Glutamatergic neuron (in vitro differentiated cells): ENCODE results near the gene KLK1. TPM values are rescaled to one million over a fixed set of nuclear protein-coding genes. Genes with fewer than 3 reads are reported as not detected.

ENCODE experiments used
- DNase-seq: peaks from one replicate; pipeline ENCODE4 v3.0.0; 2022
- H3K27ac Mint-ChIP-seq: one replicate; pipeline ENCODE4 v1.8.0; 2020; ENCODE audit warnings: mild to moderate bottlenecking, mixed read lengths, inconsistent platforms; ENCODE audit not compliant: unreplicated experiment
- H3K27me3 Mint-ChIP-seq: one replicate; pipeline ENCODE4 v1.8.0; 2020; ENCODE audit warnings: mild to moderate bottlenecking, moderate library complexity, mixed read lengths, inconsistent platforms; ENCODE audit not compliant: unreplicated experiment
- H3K36me3 Mint-ChIP-seq: one replicate; pipeline ENCODE4 v1.8.0; 2020; ENCODE audit warnings: mild to moderate bottlenecking, mixed read lengths, inconsistent platforms; ENCODE audit not compliant: unreplicated experiment
- H3K4me1 Mint-ChIP-seq: one replicate; pipeline ENCODE4 v1.8.0; 2020; ENCODE audit warnings: mild to moderate bottlenecking, low read depth, mixed read lengths, inconsistent platforms; ENCODE audit not compliant: unreplicated experiment
- H3K4me3 Mint-ChIP-seq: one replicate; pipeline ENCODE4 v1.8.0; 2020; ENCODE audit warnings: mild to moderate bottlenecking, mixed read lengths, inconsistent platforms; ENCODE audit not compliant: unreplicated experiment
- H3K9me3 Mint-ChIP-seq: one replicate; pipeline ENCODE4 v1.8.0; 2020; ENCODE audit warnings: mild to moderate bottlenecking, moderate library complexity, mixed read lengths, inconsistent platforms; ENCODE audit not compliant: unreplicated experiment
- CTCF ChIP-seq: fragments of 200-600 bp; sonication (generic); IDR thresholded peaks from one replicate; pipeline ENCODE4 v1.5.0; 2021; ENCODE audit not compliant: partially characterized antibody, unreplicated experiment
- total RNA-seq: library from RNA; stranded (reverse); fragmentation: NEBNext Ultra II Directional; extraction: Animal tissue kit (Norgen Biotek cat#: 25700); gene quantifications from one replicate; pipeline ENCODE4 v1.2.1, GENCODE V29; 2021; ENCODE audit not compliant: unreplicated experiment

Gene KLK1
- total RNA-seq, 1 donor from 2014 or later, result 0.49 TPM

GRCh38 chr19:50779504-50780457 is 43.8 kb downstream of the KLK1 start:
- no peak overlapping the region for H3K4me3 Mint-ChIP-seq
- peaks cover 21% of the 10 kb centered on the region for H3K4me1 Mint-ChIP-seq
- no peak for DNase-seq
- H3K36me3 Mint-ChIP-seq, result peaks cover 5% of the 10 kb centered on the region
- no peak for TF ChIP-seq CTCF
- no peak overlapping the region for H3K27ac Mint-ChIP-seq
- H3K9me3 Mint-ChIP-seq, result peaks cover 11% of the 10 kb centered on the region
- peaks cover 19% of the 10 kb centered on the region for H3K27me3 Mint-ChIP-seq

- Mint-ChIP-seq H3K4me1 (peaks cover 21% of the 10 kb centered on the region), H3K27ac (peak overlapping the region; percentile 26), H3K9me3 (peaks cover 11% of the 10 kb centered on the region)
Measured at GRCh38 chr19:50778906-50779430, 44.6 kb downstream of the KLK1 start.

GRCh38 chr19:50777830-50778303 is 45.7 kb downstream of the KLK1 start:
- peak; percentile 64 for DNase-seq
- Mint-ChIP-seq H3K27ac (no peak overlapping the region), H3K4me1 (peaks cover 21% of the 10 kb centered on the region), H3K27me3 (peaks cover 17% of the 10 kb centered on the region), H3K4me3 (peak overlapping the region; percentile 67), H3K36me3 (peaks cover 5% of the 10 kb centered on the region), H3K9me3 (peaks cover 11% of the 10 kb centered on the region)
- no peak for TF ChIP-seq CTCF

More at GRCh38 chr19:50778906-50779430, 44.6 kb downstream of the KLK1 start:
- peak overlapping the region; percentile 18 for H3K4me3 Mint-ChIP-seq
- peaks cover 5% of the 10 kb centered on the region for H3K36me3 Mint-ChIP-seq
- no peak for DNase-seq
- peaks cover 17% of the 10 kb centered on the region for H3K27me3 Mint-ChIP-seq
- no peak for TF ChIP-seq CTCF

- DNase-seq, result no peak
- Mint-ChIP-seq H3K4me3 (peak overlapping the region; percentile 64), H3K9me3 (peaks cover 11% of the 10 kb centered on the region), H3K4me1 (peaks cover 21% of the 10 kb centered on the region), H3K36me3 (peaks cover 5% of the 10 kb centered on the region), H3K27me3 (peaks cover 17% of the 10 kb centered on the region), H3K27ac (no peak overlapping the region)
- no peak for TF ChIP-seq CTCF
Measured at GRCh38 chr19:50777261-50777660, 46.3 kb downstream of the KLK1 start.
